Bronchial epithelial cell (primary cell): ENCODE measurements around the gene IGFBP1. TPM values are rescaled to one million over a fixed set of nuclear protein-coding genes. Genes with fewer than 3 reads are reported as not detected.

Experiments used
- DNase-seq: peaks from one replicate; pipeline ENCODE4 v3.0.0-alpha.2; 2010; ENCODE audit warnings: low read depth
- FAIRE-seq: peaks from 2 replicates; lab custom pipeline; 2011; peaks lifted over from hg19 to GRCh38; lab: Jason Lieb, UNC
- H3K27me3 ChIP-seq: 2 replicates; pipeline ENCODE4 v1.5.1; 2011; ENCODE audit warnings: low read length; ENCODE audit not compliant: control insufficient read depth, insufficient read depth
- H3K36me3 ChIP-seq: 2 replicates; pipeline ENCODE4 v1.5.1; 2011; ENCODE audit warnings: low read length; ENCODE audit not compliant: control insufficient read depth, insufficient read depth
- H3K4me3 ChIP-seq: 2 replicates; pipeline ENCODE4 v1.5.1; 2011; ENCODE audit warnings: mild to moderate bottlenecking, low read depth, low read length, control low read depth
- total RNA-seq: library from RNA; depleted of rRNA; stranded (reverse); fragments of >200 nt; gene quantifications from 2 replicates; pipeline ENCODE4 v1.2.1, GENCODE V29; 2014
- TF ChIP-seq, protein P1 (sequence below): IDR thresholded peaks from 2 replicates; pipeline ENCODE4 v1.5.1; 2011; ENCODE audit warnings: mild to moderate bottlenecking, moderate library complexity, low read length, control low read depth, inconsistent platforms; ENCODE audit not compliant: insufficient read depth, severe bottlenecking

Gene IGFBP1
- total RNA-seq, 1 donor from 2014 or later: under 0.01 TPM

DNA sequence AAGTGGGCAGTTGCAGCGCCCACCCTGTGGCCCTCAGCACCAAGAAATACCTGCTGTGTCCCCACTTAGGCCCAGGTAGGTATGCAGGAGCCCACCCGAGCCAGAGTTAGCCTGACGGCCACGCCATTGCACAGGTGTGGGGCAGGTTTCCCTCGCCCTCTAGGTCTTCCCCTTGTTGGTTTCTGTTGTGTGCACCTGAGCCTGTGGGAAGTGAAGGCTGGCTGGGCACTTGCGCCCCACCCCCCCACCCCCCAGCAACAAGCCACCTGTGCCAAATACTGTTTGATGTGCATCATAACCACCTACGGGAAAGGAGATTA is 15.3 kb upstream of the IGFBP1 start, which contains the start of gene CCDC201:
Gene CCDC201 (minus strand): TSS at position 48 of the 320 bp plus-strand sequence. CDS start 75 bp downstream, outside the sequence.
- no peaks in the 10 kb centered on the region for H3K36me3 ChIP-seq
- no peak within 1 kb of the TSS for H3K4me3 ChIP-seq
- FAIRE-seq (no peak), DNase-seq (no peak)
- TF ChIP-seq, protein P1, sequence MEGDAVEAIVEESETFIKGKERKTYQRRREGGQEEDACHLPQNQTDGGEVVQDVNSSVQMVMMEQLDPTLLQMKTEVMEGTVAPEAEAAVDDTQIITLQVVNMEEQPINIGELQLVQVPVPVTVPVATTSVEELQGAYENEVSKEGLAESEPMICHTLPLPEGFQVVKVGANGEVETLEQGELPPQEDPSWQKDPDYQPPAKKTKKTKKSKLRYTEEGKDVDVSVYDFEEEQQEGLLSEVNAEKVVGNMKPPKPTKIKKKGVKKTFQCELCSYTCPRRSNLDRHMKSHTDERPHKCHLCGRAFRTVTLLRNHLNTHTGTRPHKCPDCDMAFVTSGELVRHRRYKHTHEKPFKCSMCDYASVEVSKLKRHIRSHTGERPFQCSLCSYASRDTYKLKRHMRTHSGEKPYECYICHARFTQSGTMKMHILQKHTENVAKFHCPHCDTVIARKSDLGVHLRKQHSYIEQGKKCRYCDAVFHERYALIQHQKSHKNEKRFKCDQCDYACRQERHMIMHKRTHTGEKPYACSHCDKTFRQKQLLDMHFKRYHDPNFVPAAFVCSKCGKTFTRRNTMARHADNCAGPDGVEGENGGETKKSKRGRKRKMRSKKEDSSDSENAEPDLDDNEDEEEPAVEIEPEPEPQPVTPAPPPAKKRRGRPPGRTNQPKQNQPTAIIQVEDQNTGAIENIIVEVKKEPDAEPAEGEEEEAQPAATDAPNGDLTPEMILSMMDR: no peak
- no peaks in the 10 kb centered on the region for H3K27me3 ChIP-seq

DNA sequence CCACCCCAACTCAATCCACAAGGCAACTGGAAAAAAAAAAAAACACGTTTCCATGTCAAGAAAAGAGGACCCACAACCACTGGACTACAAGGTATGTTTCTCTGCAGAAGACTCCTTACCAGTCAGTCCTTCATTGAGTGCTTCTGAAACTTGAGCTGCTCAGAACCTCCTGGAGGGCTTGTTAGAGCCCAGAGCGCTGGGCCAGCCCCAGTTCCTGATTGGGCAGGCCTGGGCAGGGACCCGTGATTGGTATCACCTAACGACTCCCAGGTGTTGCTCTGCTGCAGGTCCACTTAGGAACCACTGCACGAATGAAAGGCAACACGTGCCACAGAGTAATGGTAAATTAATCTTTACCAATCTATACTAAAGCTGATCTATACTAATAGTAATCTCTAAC is 14.9 kb upstream of the IGFBP1 start:
- no peak for FAIRE-seq
- peak; percentile 26 for DNase-seq
- H3K36me3 ChIP-seq: no peaks in the 10 kb centered on the region
- no peaks in the 10 kb centered on the region for H3K27me3 ChIP-seq
- H3K4me3 ChIP-seq: no peak overlapping the region
- TF ChIP-seq, protein P1: no peak

DNA sequence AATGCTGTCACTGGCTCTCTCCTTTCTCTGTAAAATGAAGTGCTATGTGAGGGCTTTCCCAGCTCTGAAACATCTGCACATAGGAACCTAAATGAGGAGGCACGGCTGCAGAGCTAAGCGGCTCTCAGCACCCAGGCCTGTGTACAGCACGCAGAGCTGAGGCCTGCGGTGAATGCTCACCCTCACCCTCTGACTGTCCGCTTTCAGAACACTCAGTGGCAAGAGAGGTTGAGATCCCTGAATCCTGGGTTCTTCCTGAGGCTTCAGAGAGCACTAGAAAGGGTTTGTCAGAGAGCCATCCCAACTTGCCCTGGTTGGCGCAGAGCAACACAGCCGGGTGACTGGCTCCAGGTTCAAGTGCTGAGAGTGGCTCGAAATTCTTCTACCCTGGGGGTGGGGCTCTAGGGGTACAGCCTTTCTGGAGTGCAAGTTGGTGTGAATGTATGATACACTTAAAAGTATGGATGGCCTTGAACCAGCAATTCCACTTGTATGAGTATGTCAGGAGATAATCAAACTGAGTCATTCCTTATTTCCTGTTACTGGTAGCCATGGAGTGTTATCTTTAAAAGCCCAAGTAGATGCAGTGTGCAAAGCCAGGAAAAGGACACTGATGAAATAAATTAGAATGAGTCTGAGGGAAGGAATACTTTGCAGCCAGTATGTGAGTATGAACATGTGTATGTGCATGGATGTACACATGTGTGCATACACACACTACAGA is 13.7 kb upstream of the IGFBP1 start:
- no peak overlapping the region for H3K4me3 ChIP-seq
- no peak for FAIRE-seq
- TF ChIP-seq, protein P1: no peak
- DNase-seq: peak; percentile 87
- no peaks in the 10 kb centered on the region for H3K27me3 ChIP-seq
- no peaks in the 10 kb centered on the region for H3K36me3 ChIP-seq

DNA sequence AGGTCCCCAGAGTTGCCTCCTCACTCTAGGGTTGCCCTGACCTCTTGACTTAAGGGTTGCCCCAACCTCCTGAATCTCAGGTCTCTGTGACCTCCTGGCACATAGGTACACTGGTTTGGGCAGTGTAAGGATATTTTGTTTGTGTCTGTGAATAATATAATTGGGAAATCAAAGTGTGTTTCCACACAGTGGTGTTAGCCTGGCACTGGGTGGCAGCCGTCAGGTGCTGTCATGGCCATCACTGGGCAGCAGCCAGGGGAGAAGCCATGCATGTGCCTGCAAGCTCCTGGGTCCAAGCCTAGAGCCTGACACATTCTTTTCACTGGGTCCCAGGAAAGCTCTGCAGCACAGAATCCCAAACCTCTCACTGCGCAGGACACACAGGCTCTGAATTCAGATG is 11.8 kb upstream of the IGFBP1 start:
- DNase-seq: no peak
- no peaks in the 10 kb centered on the region for H3K27me3 ChIP-seq
- FAIRE-seq: no peak
- TF ChIP-seq, protein P1: no peak
- H3K4me3 ChIP-seq: no peak overlapping the region
- no peaks in the 10 kb centered on the region for H3K36me3 ChIP-seq

DNA sequence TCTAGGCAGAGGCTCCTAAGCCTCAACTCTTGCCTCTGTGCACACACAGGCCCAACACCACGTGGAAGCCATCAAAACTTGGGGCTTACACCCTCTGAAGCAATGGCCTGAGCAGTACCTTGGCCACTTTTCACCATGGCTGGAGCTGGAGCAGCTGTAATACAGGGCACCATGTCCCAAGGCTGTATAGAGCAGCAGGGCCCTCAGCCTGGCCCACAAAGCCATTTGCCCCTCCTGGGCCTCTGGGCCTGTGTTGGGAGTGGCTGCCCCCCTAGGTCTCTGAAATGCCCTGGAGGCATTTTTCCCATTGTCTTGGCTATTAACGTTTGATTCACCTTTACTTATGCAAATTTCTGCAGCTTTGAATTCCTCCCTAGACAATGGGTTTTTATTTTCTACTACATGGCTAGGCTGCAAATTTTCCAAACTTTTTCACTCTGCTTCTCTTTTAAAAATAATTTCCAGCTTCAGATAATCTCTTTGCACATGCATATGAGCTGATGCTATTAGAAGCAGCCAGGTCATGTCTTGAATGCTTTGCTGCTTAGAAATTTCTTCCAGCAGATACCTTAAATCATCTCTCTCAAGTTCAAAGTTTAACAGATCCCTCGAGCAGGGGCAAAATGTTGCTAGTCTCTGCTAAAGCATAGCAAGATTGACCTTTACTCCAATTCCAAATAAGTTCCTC is 9.7 kb upstream of the IGFBP1 start:
- H3K27me3 ChIP-seq: no peaks in the 10 kb centered on the region
- no peak overlapping the region for H3K4me3 ChIP-seq
- TF ChIP-seq, protein P1: no peak
- H3K36me3 ChIP-seq: no peaks in the 10 kb centered on the region
- DNase-seq (no peak), FAIRE-seq (no peak)
